Dedifferentiated amniotic fluid mesenchymal stem cell (primary cell): ENCODE results near the gene PTDSS2.
A peak's percentile ranks its signal among the peaks of the same experiment; 100 is the strongest.
"Not testable (repeated sequence)": the region's sequence is repeated elsewhere in the genome, so short reads cannot be mapped to it uniquely, and the experiment has no call there.

Experiments
- DNase-seq: peaks from one replicate; pipeline ENCODE4 v3.0.0-alpha.2; 2016; ENCODE audit errors: extremely low spot score

Gene PTDSS2

DNA sequence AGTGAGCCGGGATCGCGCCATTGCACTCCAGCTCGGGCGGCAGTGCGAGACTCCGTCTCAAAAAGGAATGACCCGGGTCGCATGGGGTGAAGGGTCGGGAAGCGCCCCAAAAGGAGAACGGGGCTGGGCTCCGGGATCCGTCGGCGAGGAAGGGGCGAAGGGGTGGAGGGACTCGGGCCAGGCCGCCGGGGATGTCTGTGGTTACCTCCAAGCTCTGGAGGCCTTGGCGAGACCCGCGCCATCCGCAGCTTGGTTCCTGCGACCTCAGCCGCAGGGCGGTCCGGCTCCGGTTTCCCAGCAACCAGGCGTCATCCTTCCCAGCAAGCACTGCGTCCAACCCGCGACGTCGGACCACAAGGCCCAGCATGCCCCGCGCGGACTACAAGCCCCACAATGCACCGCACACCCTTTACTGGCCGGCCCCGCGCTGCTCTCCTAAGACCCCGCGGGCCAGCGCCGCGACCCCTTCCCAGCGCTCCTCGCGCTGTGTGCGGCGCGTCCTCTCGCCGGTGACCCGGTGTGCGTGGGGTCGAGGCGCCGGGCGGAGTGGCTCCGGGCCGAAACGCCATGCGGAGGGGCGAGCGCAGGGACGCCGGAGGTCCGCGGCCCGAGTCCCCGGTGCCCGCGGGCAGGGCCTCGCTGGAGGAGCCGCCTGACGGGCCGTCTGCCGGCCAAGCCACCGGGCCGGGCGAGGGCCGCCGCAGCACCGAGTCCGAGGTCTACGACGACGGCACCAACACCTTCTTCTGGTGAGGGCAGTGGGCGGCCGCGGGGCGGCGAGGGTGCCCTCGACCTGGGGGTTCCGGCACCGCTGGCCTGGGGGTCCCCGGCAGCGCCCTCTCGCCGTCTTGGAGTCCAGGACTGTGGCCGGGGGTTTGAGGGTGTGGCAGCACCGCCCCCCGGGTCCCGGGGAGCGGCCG is at the start of gene PTDSS2:
Gene PTDSS2 (plus strand): TSS at position 391 of the 920 bp plus-strand sequence. CDS start 177 bp downstream, at position 568.
- DNase-seq = peak; percentile 96

DNA sequence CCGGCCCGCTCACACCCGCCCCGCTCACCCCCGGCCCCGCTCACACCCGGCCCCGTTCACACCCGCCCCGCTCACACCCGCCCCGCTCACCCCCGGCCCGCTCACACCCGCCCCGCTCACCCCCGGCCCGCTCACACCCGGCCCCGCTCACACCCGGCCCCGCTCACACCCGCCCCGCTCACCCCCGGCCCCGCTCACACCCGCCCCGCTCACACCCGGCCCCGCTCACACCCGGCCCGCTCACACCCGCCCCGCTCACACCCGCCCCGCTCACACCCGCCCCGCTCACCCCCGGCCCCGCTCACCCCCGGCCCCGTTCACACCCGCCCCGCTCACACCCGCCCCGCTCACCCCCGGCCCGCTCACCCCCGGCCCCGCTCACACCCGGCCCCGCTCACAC is 48.9 kb upstream of the PTDSS2 start:
- not testable (repeated sequence) for DNase-seq

DNA sequence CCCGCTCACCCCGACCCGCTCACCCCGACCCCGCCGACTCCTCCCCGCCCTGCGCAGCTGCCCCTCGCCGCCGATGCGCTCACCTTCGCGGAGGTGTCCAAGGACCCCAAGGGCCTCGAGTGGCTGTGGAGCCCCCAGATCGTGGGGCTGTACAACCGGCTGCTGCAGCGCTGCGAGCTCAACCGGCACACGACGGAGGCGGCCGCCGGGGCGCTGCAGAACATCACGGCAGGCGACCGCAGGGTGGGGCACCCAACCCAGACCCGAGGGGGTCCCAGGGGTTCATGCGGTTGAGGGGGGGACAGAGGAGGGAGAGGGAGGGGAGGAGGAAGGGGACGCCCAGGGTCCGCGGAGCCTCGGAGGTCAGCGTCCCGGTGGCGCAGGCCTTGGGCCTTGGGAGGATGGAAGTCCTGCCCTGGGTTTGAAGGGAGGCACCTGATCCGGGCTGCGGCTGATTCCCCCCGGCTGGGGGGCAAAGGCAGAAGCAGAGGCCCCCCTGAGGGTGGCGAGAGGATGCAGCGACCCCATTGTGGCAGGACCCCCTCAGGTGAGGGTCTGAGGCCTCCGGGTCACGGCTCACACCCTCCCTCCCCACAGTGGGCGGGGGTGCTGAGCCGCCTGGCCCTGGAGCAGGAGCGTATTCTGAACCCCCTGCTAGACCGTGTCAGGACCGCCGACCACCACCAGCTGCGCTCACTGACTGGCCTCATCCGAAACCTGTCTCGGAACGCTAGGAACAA is 46.9 kb upstream of the PTDSS2 start:
- DNase-seq = no peak

DNA sequence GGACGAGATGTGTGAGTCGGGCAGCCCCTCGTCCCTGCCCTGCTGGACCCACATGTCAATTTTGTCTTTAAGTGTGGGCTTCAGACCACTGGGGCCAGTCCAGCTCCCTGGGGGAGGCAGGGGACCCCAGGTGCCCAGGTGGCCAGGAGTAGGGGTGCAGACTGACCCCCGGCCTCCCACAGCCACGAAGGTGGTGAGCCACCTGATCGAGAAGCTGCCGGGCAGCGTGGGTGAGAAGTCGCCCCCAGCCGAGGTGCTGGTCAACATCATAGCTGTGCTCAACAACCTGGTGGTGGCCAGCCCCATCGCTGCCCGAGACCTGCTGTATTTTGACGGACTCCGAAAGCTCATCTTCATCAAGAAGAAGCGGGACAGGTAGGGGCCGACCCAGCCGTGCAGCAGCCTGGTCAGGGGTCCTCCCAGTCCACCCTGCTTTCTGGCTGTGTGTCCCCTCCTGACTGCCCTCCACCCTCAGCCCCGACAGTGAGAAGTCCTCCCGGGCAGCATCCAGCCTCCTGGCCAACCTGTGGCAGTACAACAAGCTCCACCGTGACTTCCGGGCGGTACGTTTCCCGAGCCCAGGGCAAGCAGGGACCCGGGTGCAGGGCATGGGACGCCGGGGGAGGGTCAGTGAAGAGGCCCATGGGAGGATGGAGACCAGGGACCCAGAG is 46.2 kb upstream of the PTDSS2 start:
- DNase-seq = no peak

DNA sequence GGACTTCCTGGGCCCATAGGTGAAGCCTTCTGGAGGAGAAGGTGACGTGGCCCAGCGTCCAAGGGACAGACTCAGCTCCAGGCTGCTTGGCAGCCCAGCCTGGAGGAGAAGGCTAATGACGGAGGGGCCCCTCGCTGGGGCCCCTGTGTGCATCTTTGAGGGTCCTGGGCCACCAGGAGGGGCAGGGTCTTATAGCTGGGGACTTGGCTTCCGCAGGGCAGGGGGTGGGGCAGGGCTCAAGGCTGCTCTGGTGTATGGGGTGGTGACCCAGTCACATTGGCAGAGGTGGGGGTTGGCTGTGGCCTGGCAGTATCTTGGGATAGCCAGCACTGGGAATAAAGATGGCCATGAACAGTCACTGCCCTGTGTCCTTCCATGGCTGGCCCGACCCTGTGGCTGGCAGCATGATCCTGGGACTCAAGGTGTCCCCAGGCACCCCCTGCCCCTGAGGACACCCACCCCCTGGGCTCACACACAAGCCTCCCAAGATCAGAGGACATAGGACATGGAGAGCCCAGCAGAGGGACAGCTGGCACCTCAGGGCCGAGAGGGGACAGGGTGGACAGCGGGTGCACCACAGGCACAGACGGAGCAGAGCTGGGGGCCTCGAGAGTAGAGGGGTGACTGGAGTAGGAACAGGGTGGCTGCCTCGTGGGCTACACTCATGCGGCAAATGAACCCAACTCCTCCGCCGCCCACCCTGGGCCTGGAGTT is 45.4 kb upstream of the PTDSS2 start:
- DNase-seq = no peak

DNA sequence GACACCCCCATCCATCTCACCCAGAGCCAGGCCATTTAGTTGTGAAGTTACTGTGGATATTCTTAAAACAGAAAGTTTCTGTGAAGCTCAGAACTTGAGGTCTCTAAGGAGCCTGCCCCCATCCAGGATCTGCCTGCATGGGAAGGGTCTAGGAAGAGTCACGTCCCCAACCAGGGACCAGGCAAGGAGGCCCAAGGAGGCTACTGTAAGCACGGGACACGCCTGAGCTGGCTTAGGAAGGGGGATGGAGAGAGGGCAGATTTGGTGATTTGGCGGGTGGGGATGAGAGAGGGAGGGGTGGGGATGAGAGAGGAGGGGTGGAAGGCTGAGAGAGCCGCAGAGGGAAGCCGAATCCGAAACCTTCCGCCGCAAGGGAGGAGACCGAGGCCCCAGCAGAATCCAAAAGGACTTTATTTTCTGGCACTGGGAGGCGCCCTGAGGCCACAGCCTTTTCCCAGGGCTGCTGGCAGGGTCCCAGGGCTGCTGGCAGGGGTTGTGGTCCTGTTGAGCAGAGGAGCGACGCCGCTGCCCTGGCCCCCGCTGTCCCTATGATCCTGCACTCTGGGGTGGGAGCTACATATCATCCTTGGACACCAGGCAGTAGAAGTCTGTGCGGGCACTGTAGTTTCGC is 44.6 kb upstream of the PTDSS2 start:
- DNase-seq = no peak

DNA sequence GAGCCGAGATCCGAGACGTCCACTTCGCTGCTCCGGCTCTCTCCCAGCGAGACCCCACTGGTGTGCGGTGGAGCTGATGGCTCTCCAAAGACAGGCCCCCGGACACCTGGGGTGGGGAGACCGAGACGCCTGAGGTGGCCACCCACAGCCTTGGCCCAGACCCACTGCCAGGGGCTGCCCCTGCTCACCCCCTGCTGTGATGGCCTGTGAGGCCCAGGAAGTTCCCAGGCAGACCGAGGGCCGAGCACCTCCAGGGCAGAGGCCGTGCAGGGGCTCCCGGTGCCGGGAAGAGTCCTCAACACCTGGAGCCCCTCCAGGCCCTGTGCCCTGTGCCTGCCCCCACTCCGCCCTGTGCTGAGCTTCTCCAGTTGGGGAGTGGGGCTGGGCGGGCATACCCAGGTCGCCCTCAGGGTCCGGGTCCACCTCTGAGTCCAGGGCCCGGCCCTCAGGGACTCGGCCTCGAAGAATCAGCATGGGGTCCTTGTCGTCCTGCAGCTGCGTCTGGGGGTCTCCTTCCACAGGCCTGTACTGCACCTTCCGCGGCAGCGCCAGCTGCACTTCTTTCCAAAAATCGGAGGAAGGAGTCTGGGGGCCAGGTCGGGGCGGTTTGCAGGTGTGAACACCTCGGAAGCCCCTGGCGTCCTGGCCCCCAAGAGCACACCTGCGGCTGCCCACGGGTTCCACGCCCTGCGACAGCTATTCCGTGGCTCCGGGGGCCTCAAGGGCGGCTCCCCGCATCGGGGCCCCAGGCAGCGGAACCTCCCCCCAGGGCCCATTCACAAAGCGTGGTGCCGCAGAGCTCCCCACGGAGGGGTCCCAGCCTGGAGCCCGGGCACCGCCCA is 43.9 kb upstream of the PTDSS2 start:
- no peak for DNase-seq

DNA sequence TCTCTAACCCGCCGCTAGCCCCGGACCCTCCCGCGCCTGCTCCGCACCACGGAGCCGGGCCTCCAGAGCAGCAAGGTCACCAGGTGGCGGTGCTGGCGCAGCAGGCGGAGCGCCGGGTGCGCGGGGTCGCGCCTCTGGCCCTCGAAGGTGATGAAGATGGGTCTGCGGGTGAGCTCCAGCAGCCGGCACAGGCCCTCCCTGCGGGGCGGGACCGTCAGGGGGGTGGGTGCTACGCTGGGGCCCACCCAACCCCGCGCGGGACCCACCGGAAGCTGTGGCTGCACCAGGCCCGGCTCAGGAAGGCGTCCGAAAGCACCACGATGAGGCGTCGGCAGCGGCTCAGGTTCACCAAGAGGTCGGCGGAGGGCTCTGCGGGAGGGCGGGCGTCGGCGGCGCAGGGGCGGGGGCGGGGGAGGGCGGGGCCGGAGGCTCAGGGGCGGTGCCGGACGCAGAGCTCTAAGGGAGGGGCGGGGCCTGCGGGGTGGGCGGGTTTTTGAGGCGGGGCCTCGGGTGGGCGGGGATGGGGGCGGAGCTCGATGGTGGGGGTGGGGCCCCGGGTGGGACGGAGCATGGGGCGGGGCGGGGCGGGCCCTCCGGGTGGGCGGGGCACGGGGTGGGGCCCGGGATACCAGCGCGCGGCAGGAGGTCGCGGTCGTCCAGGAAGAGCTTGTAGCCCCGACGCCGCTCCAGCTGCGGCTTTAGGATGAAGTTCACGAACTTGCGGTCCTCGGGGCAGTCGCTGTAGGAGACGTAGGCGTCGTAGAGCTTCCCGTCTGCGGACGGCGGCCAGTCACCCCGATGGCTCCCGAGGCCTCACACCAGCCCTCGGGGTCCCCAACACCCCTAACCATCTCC is 43.1 kb upstream of the PTDSS2 start:
- DNase-seq = no peak

DNA sequence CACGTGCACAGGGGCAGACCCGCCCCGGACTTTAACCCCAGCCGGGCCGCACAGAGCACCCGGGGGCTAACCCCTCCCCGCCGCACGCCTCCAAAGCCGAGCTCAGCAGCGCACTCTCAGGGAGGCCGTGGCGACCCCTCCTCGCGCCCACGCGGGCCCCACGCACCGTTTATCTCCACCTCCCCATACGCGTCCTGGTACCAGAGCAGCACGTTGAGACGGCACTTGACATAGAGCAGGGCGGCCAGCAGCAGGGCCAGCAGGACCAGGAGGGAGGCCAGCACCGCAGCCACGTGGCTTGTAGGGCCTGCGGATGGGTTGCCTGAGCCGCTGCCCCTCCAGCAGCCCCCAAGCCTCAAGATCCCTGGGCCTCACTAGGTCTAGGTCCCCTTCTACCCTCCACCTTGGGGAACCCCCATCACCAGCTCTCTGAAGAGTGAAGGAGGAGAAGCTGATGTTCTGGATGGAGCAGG is 42.4 kb upstream of the PTDSS2 start:
- no peak for DNase-seq

DNA sequence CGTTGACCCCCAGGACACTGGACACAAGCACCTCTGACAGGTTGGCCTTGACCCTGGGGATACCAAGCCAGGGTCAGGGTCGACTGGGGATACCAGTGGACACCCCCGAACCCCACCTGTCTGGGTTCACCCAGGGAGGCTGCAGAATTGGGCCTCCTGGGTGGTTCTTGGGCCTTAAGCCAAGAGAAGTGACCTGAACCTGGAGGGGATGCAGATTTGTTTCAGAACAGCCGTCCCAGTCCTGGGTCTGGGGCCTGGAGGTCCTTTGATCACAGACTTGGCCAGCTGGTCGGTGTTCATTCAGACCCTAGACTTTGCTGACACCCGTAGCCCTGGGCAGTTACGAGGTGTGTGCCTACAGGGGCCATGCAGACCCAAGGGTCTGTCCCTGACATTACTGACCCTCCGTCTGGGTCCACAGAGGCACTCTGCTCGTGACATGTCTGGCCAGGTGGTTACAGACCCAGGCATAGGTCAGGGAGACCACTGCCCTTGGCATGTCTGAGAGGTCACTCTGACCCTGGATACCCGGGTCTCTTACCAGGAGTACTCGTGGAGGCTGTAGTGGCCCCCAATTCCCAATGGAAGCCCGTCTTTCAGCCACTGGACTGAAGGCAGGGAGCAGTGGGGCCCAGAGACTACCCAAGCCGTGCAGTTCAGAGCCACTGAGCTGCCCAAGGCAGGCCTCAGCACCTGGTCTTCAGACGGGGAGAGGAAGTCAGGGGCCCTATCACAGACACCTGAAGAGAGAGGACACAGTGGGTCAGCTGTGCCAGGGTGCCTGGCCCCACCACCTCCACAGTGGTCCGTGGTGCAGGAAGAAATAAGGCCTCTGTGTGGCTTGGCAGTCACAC is 41.7 kb upstream of the PTDSS2 start:
- DNase-seq = no peak

DNA sequence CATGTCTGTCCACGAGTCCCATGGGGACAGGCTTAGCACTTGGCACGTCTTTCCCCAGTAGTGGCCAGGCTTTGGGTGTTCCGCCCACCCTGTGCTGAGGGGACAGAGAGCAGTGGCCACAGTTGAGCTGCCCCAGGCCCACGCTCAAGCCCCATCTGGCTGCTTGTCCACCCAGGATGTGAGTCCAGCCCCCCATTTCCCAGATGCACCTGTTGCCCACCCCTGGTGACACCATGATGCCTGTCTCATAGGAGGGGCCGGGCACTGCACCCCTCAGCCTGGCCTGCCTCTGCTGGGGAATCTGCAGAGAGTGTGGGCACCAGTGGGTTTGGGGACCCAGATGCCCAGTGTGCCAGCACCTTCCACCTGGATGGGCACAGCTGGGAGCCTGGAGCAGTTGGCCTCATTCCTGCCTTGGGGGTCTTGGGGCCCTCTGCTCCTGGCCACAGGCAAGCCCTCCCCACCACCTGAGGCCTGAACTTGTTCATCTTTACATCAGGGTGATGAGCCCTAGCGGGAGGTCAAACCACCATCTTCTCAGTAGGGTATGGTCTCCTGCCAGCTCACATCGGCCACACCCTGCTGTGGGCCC is 41.0 kb upstream of the PTDSS2 start:
- no peak for DNase-seq

DNA sequence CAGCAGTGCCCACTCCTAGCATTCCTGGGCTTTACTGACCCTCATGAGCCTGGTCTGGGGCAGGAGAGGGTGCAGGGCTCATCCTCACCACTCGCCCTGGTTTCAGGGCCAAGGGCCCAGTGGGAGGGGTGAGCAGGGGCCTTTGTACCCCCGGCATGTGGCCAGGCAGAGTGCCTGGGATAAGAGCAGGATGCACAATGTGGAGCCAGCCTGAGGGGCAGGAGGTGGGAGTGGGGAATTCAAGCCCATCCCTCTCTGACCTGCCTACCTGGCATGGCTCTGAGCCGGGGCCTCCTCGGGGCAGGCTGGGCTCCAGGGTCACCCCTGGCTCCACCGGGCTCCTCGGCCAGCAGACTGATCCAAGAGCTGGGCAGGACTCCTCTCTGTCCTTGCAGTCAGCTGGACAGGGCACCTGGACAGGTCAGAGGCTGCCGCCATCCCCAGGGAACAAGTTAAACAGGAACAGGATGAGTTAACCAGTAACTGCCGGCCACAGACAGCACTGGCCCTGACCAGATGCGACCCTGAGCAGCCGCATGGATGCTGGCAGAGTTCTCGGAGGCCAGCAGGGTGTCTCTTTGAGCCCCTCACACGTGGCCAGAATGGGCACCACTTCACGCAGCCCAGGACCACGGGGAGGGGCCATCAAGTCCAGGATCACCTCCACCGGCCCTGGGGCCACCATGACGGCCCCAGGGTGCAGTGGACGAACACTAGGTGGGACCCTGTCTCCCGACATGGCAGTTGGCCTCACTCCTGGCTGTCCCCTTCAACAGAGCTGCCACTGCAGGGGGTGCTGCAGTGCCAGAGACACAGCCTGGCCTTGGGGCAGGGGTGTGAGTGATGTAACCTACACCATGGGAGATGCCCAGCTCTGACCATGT is 40.2 kb upstream of the PTDSS2 start:
- DNase-seq = no peak

DNA sequence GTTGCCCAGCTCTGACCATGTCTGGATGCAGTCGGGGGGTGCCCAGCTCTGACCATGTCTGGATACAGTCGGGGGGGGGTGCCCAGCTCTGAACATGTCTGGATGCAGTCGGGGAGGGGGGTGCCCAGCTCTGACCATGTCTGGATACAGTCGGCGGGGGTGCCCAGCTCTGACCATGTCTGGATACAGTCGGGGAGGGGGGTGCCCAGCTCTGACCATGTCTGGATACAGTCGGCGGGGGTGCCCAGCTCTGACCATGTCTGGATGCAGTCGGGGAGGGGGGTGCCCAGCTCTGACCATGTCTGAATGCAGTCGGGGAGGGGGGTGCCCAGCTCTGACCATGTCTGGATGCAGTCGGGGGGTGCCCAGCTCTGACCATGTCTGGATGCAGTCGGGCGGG is 39.4 kb upstream of the PTDSS2 start:
- not testable (repeated sequence) for DNase-seq

DNA sequence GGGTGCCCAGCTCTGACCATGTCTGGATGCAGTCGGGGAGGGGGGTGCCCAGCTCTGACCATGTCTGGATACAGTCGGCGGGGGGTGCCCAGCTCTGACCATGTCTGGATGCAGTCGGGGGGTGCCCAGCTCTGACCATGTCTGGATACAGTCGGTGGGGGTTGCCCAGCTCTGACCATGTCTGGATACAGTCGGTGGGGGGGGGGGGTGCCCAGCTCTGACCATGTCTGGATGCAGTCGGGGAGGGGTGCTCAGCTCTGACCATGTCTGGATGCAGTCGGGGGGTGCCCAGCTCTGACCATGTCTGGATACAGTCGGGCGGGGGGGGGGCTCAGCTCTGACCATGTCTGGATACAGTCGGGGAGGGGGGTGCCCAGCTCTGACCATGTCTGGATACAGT is 38.6 kb upstream of the PTDSS2 start:
- not testable (repeated sequence) for DNase-seq

DNA sequence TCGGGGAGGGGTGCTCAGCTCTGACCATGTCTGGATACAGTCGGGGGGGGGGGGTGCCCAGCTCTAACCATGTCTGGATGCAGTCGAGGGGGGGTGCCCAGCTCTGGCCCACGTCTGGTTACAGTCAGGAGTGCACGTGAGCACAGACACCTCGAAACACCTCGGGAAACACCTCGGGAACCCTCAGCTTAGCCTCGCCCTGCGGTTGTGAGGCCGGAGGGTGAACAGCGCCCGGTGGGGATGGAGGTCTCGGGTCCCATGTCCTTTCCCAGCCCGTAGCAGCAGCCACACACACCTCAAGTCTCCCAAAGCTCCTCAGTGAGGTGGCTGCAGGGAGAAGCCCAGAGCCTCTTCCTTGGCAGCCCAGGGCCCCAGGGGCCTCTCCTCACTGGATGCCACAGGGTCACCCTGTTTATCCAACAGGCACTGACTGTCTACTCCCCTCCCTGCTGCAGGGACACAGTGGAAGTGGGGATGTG is 37.4 kb upstream of the PTDSS2 start:
- DNase-seq = no peak
